ENCODE data around the gene DHX8.
"Not testable (repeated sequence)": the region's sequence is repeated elsewhere in the genome, so short reads cannot be mapped to it uniquely, and the experiment has no call there.

The DHX8 gene

DNA sequence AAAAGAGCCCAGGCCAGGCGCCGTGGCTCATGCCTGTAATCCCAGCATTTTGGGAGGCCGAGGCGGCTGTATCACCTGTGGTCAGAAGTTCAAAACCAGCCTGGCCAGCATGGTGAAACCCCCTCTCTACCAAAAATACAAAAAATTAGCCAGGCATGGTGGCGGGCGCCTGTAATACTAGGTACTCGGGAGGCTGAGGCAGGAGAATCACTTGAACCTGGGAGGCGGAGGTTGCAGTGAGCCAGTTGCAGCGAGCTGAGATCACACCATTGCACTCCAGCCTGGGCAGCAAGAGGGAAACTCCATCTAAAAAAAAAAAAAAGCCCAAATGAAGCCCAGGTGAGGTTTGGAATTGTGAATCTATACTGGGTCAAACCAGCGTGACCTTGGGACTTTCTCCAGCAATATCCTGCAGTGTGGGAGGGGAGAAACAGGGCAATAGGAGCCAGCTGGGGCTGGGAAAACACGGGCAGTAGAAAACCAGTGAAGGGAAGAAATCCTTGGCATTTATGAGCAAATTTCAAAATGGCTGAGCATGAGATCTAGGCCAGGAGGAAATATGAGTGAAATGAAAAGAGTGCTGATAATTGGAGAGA lies 8.2 kb upstream of the DHX8 start:
- no peaks in the 10 kb centered on the region for H3K36me3 Mint-ChIP-seq (ENCODE audit: low read depth)
- H3K4me3 Mint-ChIP-seq: no peak overlapping the region
- H3K4me1 Mint-ChIP-seq (ENCODE audit: low read depth): no peaks in the 10 kb centered on the region
- no peaks in the 10 kb centered on the region for H3K9me3 Mint-ChIP-seq
- no peak overlapping the region for H3K27ac Mint-ChIP-seq
- H3K27me3 Mint-ChIP-seq: peaks cover 3% of the 10 kb centered on the region

DNA sequence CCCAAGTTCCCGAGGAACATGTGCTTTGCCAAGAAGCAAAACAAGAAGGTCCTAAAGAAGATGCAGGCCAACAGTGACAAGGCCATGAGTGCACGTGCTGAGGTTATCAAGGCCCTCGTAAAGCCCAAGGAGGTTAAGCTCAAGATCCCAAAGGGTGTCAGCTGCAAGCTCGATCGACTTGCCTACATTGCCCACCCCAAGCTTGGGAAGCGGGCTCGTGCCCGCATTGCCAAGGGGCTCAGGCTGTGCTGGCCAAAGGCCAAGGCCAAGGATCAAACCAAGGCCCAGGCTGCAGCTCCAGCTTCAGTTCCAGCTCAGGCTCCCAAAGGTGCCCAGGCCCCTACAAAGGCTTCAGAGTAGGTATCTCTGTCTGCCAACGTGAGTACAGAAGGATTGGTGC lies 7.5 kb upstream of the DHX8 start:
- not testable (repeated sequence) for H3K27me3 Mint-ChIP-seq; H3K4me3 Mint-ChIP-seq; H3K36me3 Mint-ChIP-seq (ENCODE audit: low read depth); H3K4me1 Mint-ChIP-seq (ENCODE audit: low read depth); H3K9me3 Mint-ChIP-seq; H3K27ac Mint-ChIP-seq

DNA sequence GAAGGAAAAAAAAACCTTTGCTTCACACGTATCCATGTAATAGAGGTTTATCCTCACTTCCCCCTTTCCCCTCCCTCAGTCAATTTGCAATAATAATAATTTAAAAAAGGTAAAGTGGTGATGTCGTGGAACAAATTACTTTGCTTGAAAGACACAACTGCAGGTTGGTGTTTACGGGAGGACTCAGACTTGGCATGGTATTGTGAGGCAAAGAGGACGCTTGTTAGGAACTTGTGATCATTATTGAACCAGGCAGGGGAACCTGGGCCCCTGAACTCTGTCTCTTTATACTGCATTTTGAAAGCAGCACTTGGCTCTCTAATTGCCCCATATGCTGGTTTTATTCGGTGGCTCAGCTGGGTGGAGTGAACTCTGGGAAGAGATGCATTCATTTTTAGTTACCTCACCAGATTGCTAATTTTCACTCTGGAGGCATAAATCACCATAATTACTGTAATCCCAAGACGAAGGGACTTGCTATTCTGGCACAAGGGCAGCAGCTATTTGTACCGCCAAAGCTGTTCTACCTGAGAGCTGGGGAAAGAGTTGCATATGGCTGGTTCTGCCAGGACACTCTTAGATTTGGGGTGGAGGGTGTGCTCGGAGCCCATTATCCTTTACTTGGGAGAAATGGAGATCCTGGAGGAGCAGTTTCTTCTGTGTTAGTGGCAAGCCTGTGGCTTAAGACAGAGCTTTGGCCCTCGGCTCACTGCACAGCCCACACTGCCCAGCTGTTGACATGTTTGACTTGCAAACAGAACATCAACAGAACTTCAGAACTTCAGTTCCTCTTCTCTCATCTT lies 5.7 kb upstream of the DHX8 start:
- Mint-ChIP-seq H3K4me1 (ENCODE audit: low read depth) (peaks cover under 1% of the 10 kb centered on the region), H3K27me3 (no peaks in the 10 kb centered on the region), H3K4me3 (no peak overlapping the region), H3K27ac (no peak overlapping the region), H3K36me3 (ENCODE audit: low read depth) (no peaks in the 10 kb centered on the region), H3K9me3 (no peaks in the 10 kb centered on the region)

DNA sequence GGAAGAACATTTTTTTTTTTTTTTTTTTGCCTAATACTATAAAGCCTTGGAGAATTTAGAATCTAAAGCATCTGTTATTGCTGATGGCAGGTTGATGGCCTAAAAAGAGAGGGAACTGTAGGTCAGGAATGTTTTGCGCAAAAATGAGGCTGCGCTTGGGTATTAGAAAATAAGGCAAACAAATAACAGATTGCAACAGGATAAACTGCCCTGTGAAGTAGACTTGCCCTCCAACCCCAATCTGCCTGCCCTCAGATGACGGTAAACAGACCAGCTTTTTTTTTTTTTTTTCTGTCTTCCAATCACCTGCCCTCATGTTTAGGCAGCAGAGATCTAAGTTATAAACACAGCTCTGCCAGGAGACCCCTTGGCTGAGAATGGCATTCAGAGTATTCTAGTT lies 3.8 kb upstream of the DHX8 start:
- Mint-ChIP-seq H3K9me3 (no peaks in the 10 kb centered on the region), H3K4me3 (no peak overlapping the region), H3K36me3 (ENCODE audit: low read depth) (peaks cover 3% of the 10 kb centered on the region), H3K27me3 (no peaks in the 10 kb centered on the region), H3K27ac (no peak overlapping the region), H3K4me1 (ENCODE audit: low read depth) (peaks cover 17% of the 10 kb centered on the region)

DNA sequence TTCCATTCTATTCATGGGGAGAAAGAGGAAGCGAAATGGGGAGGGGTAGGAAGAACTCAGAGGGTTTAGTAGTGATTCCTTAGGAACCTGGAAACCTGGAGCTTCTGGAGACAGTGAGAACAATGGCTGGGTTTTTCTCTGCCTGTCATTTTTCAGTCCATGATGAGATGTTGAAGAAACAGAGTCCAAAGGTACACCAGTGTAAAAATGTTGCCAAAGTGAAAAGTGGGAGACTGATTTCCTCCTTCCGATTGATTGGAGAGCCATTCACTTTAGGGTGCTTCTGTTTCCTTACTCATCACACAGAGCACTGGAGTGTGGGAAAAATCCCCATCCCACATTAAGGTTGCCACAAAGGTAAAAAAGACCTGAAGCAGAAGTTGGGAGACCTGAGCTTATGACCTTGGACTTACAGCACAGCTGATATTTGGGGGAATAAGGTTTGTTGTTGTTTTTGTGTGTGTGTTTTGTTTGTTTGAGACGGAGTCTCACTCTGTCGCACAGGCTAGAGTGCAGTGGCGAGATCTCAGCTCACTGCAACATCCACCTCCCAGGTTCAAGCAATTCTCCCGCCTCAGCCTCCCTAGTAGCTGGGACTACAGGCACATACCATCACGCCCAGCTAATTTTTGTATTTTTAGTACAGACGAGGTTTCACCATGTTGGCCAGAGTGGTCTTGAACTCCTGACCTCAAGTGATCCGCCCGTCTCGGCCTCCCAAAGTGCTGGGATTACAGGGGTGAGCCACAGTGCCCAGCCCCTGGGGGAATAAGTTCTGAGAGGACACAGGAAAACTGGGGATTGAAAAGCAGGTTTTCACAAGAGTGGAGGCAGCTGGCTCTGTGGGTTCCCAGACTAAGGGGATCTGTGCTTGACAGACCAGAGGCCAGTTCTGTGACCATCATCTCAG lies 1.4 kb upstream of the DHX8 start:
- peaks cover 3% of the 10 kb centered on the region for H3K36me3 Mint-ChIP-seq (ENCODE audit: low read depth)
- no peaks in the 10 kb centered on the region for H3K9me3 Mint-ChIP-seq
- peaks cover 38% of the 10 kb centered on the region for H3K4me1 Mint-ChIP-seq (ENCODE audit: low read depth)
- H3K27ac Mint-ChIP-seq: no peak overlapping the region
- H3K4me3 Mint-ChIP-seq: no peak overlapping the region
- no peaks in the 10 kb centered on the region for H3K27me3 Mint-ChIP-seq

DNA sequence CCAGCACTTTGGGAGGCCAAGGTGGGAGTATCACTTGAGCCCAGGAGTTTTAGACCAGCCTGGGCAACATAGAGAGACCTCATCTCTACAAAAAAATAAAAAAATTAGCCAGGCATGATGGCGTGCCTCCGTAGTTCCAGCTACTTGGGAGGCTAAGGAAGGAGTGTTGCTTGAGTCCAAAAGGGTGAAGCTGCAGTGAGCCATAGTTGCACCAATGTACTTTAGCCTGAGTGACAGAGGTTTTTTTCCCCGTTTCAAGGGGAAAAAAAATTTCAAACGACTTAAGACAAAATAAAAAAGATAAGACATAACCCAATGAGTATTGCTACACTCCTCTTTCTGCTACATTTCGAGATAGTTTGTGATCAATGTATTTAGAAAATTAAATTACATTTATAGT lies 6.8 kb downstream of the DHX8 start:
- H3K27ac Mint-ChIP-seq: no peak overlapping the region
- peaks cover 51% of the 10 kb centered on the region for H3K36me3 Mint-ChIP-seq (ENCODE audit: low read depth)
- H3K9me3 Mint-ChIP-seq: no peaks in the 10 kb centered on the region
- H3K27me3 Mint-ChIP-seq: no peaks in the 10 kb centered on the region
- H3K4me3 Mint-ChIP-seq: no peak overlapping the region
- peaks cover 18% of the 10 kb centered on the region for H3K4me1 Mint-ChIP-seq (ENCODE audit: low read depth)

DNA sequence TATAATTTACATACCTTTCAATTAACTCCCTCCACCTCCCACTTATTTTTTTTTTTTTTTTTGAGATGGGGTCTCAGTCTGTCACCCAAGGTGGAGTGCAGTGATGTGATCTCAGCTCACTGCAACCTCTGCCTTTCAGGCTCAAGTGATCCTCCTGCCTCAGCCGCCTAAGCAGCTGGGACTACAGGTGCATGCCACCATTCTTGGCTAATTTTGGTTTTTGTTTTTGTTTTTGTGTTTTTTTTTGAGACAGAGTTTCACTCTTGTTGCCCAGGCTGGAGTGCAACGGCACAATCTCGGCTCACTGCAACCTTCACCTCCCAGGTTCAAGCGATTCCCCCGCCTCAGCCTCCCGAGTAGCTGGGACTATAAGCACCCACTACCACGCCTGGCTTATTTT lies 25.7 kb downstream of the DHX8 start:
- H3K27ac Mint-ChIP-seq; H3K4me1 Mint-ChIP-seq (ENCODE audit: low read depth); H3K27me3 Mint-ChIP-seq; H3K4me3 Mint-ChIP-seq; H3K9me3 Mint-ChIP-seq: not testable (repeated sequence)
- H3K36me3 Mint-ChIP-seq (ENCODE audit: low read depth): peaks cover 69% of the 10 kb centered on the region

DNA sequence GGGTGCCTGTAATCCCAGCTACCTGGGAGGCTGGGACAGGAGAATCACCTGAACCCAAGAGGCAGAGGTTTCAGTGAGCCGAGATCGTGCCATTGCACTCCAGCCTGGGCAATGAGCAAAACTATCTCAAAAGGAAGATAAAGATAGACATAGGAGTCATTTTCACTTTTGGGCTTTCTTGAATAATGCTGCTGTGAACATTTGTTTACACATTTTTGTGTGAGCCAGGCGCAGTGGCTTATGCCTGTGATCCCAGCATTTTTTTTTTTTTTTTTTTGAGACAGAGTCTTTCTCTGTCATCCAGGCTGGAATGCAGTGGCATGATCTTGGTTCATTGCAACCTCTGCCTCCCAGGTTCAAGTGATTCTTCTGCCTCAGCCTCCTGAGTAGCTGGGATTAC lies 27.4 kb downstream of the DHX8 start:
- not testable (repeated sequence) for H3K9me3 Mint-ChIP-seq; H3K4me1 Mint-ChIP-seq (ENCODE audit: low read depth); H3K4me3 Mint-ChIP-seq; H3K27me3 Mint-ChIP-seq; H3K27ac Mint-ChIP-seq
- H3K36me3 Mint-ChIP-seq (ENCODE audit: low read depth): peaks cover 61% of the 10 kb centered on the region

DNA sequence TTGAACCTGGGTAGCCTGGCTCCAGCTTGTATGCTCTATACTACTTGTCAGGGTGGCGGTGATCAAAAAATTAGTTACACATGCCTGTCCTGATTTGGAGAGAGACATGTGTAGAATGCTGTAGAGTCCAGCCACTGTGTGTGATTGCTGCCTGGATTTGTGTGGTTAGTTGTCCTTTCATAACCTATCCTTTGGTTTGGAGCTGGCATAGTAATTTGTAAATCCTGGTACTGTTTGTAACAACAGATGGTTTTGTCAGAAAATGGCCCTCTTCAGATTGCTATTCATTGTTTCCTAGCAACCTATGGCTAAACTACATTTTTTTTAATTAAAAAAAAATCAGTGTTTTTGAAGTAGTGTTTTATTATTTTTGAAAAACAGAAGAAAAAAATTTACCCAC lies 31.9 kb downstream of the DHX8 start:
- Mint-ChIP-seq H3K4me3 (no peak overlapping the region), H3K9me3 (no peaks in the 10 kb centered on the region), H3K36me3 (ENCODE audit: low read depth) (peaks cover 64% of the 10 kb centered on the region), H3K27ac (no peak overlapping the region), H3K27me3 (no peaks in the 10 kb centered on the region), H3K4me1 (ENCODE audit: low read depth) (no peaks in the 10 kb centered on the region)

DNA sequence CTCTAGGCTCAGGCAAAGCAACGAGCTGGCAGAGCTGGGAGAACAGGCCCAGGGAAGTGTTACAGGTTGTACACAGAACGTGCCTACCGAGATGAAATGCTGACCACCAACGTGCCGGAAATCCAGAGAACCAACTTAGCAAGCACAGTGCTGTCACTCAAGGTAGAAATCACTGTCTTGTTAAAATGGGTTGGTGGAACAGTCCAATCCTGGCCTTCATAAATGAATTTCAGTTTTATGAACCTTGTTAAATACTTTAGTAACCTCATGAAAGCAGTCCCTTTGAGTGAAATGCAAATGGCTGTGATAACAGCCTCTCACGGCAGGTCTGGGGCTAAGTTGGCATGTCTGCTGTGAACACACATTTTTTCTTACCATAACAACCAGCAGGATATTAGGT lies 33.4 kb downstream of the DHX8 start:
- Mint-ChIP-seq H3K4me3 (no peak overlapping the region), H3K27ac (no peak overlapping the region), H3K9me3 (no peaks in the 10 kb centered on the region), H3K27me3 (no peaks in the 10 kb centered on the region), H3K36me3 (ENCODE audit: low read depth) (peaks cover 72% of the 10 kb centered on the region), H3K4me1 (ENCODE audit: low read depth) (no peaks in the 10 kb centered on the region)

DNA sequence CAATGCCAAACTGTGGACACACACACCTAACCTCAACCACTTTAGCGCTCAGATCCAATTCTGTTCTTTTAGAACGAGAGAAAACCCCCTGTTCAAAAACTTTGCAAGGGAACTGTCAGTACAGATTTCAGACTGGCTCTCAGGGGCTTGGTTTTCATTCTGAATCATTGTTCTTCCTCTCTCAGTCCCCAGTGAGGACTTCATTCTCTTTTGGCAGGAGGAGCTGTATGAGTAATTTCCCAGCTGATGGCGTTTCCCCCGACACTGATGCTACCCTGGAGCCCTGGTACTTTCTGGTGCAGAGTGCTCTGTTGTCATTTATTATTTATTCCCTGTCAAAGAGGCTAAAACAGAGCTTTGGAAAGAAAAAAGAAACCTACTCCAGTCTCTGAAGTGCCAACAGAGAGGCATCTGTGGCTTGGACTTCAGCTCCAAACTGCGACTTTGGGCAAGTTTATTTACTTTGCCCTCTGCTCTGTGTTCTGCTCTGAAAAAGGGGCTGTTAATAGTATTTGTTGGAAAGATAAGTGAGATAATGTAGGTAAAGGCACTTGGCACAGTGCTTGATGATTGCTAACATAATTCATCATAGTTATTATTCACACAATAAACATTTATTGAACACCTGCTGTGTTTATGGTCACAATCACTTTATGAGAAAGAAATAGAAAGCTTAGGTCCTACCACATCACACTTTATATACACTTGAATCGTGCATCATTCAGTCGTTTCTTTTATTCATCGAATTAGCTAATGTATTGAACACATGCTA lies 34.0 kb downstream of the DHX8 start:
- Mint-ChIP-seq H3K9me3 (no peaks in the 10 kb centered on the region), H3K27me3 (no peaks in the 10 kb centered on the region), H3K4me1 (ENCODE audit: low read depth) (no peaks in the 10 kb centered on the region), H3K27ac (no peak overlapping the region), H3K36me3 (ENCODE audit: low read depth) (peaks cover 68% of the 10 kb centered on the region), H3K4me3 (no peak overlapping the region)

DNA sequence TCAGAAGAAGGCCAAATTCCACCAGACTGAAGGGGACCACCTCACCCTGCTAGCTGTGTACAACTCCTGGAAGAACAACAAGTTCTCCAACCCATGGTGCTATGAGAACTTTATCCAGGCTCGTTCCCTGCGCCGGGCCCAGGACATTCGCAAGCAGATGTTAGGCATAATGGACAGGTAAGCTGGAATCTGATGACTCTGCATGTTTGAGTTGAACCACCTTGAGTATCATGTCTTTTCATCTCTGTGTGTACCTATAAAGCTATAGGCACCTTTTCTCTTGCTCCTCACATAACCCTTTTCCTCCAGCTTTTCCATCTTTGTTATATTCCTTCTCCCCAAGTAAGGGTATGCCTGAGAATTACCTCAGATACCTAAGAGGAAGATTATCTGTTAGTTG lies 37.6 kb downstream of the DHX8 start:
- H3K4me3 Mint-ChIP-seq: no peak overlapping the region
- H3K4me1 Mint-ChIP-seq (ENCODE audit: low read depth): no peaks in the 10 kb centered on the region
- peaks cover 70% of the 10 kb centered on the region for H3K36me3 Mint-ChIP-seq (ENCODE audit: low read depth)
- H3K27ac Mint-ChIP-seq: no peak overlapping the region
- no peaks in the 10 kb centered on the region for H3K9me3 Mint-ChIP-seq
- no peaks in the 10 kb centered on the region for H3K27me3 Mint-ChIP-seq

DNA sequence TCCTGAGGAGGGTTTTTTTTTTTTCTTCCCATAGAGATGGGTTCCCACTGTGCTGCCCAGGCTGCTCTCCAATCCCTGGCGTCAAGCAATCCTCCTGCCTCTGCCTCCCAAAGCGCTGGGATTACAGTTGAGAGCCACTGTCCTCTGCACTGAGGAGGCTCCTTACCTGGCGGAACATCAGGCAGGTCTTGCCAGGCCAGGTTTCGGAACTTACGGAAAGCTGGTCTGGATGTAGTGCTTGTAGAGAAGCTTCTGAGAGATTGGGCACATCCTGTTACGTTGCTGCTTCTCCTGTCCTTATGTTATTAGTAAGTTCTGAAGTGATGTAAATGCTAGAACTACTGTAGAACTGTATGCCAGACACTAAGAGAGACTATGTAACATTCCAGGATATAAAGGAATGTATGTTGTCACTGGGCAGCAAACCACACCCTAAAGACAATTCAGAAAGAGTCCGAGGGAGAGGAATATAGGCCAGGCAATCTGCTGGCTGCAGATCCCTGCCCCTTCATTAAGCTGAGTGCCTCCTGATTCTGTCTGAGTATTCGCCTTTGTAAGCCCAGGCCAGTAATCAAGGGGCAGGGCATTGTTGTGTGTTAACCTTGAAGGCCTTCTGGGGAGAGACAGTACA lies 41.3 kb downstream of the DHX8 start:
- H3K27me3 Mint-ChIP-seq: no peaks in the 10 kb centered on the region
- H3K27ac Mint-ChIP-seq: no peak overlapping the region
- H3K4me3 Mint-ChIP-seq: no peak overlapping the region
- H3K9me3 Mint-ChIP-seq: no peaks in the 10 kb centered on the region
- H3K4me1 Mint-ChIP-seq (ENCODE audit: low read depth): no peaks in the 10 kb centered on the region
- H3K36me3 Mint-ChIP-seq (ENCODE audit: low read depth): peaks cover 39% of the 10 kb centered on the region

DNA sequence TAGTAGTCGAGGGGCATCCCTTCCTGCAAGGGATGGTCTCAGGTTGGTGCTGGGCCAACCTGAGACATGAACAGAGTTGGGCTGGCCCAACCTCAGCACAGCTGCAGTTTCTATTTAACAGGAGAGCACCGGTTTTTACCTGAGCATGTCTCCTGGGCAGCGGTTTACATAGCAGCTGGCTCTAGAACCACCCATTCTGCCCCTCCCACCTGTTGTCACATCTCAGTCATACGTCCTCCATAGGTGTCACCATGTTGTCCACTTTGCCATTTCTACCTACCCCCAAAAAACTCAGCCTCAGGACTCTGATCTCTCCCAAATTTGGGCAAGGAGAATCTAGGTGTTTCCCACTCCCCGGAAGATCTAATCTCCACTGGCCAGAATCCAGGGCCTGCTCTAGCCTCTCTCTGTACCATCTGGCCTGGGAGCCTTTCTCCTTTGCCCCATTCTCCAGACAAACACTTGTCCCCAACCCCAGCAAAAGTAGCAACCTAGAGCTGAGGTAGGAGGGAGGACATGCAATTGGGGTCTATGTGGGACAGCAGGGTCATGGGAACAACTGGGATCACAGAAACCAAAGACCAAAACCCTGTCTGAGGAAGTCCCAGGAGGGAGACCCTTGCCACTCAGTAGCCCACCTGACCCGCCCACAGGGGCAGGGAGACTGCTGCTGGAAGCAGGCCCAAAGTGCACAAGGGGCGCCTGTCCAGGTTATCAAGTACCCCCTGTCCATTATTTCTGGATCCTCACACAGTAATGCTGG lies 43.3 kb downstream of the DHX8 start:
- H3K27me3 Mint-ChIP-seq: no peaks in the 10 kb centered on the region
- no peaks in the 10 kb centered on the region for H3K9me3 Mint-ChIP-seq
- no peaks in the 10 kb centered on the region for H3K4me1 Mint-ChIP-seq (ENCODE audit: low read depth)
- no peak overlapping the region for H3K4me3 Mint-ChIP-seq
- H3K36me3 Mint-ChIP-seq (ENCODE audit: low read depth): peaks cover 21% of the 10 kb centered on the region
- H3K27ac Mint-ChIP-seq: no peak overlapping the region

Data from stimulated activated naive CD8-positive, alpha-beta T cell treated with anti-CD3 and anti-CD28 coated beads, Interleukin-15, Interleukin-2, amounts not matched to agents 100 ng/mL and 50 ng/mL, for 24 hours (primary cell).